BE2C (cell line): ENCODE measurements around the gene FFAR2.

ENCODE experiments used
- DNase-seq: peaks from one replicate; pipeline ENCODE4 v3.0.0-alpha.2; 2020
- H3K27me3 ChIP-seq: fragments of 250-450 bp; sonication (Bioruptor Pico); 2 replicates; pipeline ENCODE4 v1.5.1; 2020; ENCODE audit warnings: mild to moderate bottlenecking
- H3K36me3 ChIP-seq: fragments of 250-450 bp; sonication (Bioruptor Pico); 2 replicates; pipeline ENCODE4 v1.5.1; 2020; ENCODE audit warnings: mild to moderate bottlenecking
- H3K4me1 ChIP-seq: fragments of 250-450 bp; sonication (Bioruptor Pico); 2 replicates; pipeline ENCODE4 v1.5.1; 2020
- H3K4me3 ChIP-seq: 2 replicates; pipeline ENCODE4 v1.5.1; 2011; ENCODE audit warnings: low read depth, low read length
- H3K9me3 ChIP-seq: fragments of 250-450 bp; sonication (Bioruptor Pico); 2 replicates; pipeline ENCODE4 v1.5.1; 2020
- CTCF ChIP-seq: IDR thresholded peaks from 2 replicates; pipeline ENCODE4 v1.5.1; 2012; ENCODE audit warnings: mild to moderate bottlenecking, low read depth, low read length

FFAR2 gene

GRCh38 chr19:35500611-35501010, 52.6 kb downstream of the FFAR2 start:
- H3K27me3 ChIP-seq: peaks cover 16% of the 10 kb centered on the region
- H3K36me3 ChIP-seq: no peaks in the 10 kb centered on the region

More at GRCh38 chr19:35500611-35501010, 52.6 kb downstream of the FFAR2 start:
- Histone ChIP-seq H3K4me1 (peaks cover under 1% of the 10 kb centered on the region; the same call in 1 of the 2 replicates), H3K9me3 (no peaks in the 10 kb centered on the region), H3K4me3 (no peak overlapping the region)
- TF ChIP-seq CTCF: no peak
- DNase-seq: no peak
